A549 (cell line): ENCODE measurements around the gene ADARB1. TPM values are rescaled to one million over a fixed set of nuclear protein-coding genes. Genes with fewer than 3 reads are reported as not detected.

Experiments
- ATAC-seq, 2 experiments: fragments of 200-7000 bp in 1 of 2; fragments of >200 bp in 1 of 2; cut with Nextera tagmentation in 1 of 2; cut with Tn5 transposase in 1 of 2; 3 replicates each; pipeline versions ENCODE4 v1.8.0 to v1.9.1; 2018 to 2020; ENCODE audit warnings: mild to moderate bottlenecking in 1 of 2, moderate library complexity in 1 of 2
- CTCF ChIA-PET: fragments of 300-600 bp; sonication (Branson Sonifier 250); formaldehyde crosslinking; extraction: SDS; loops from one replicate; lab custom pipeline; 2021; ENCODE audit warnings: antibody characterized with exemption, inconsistent platforms; lab: Yijun Ruan, JAX
- POLR2A ChIA-PET: fragments of 350-600 bp; formaldehyde crosslinking; extraction: SDS; loops from one replicate; lab custom pipeline; 2021; ENCODE audit warnings: antibody characterized with exemption, inconsistent platforms; lab: Yijun Ruan, JAX
- DNase-seq, 2 experiments: peaks; one replicate each; pipeline versions ENCODE4 v3.0.0 to v3.0.0-alpha.2; 2011 to 2016; ENCODE audit warnings: low read depth in 1 of 2, low spot score in 1 of 2
- FAIRE-seq: peaks from 2 replicates; lab custom pipeline; 2011; peaks lifted over from hg19 to GRCh38; lab: Jason Lieb, UNC
- H3K27ac ChIP-seq, 2 experiments: fragments of >200 bp; sonication (Bioruptor Twin); formaldehyde crosslinking; 3 replicates each; pipeline ENCODE4 v1.5.1; 2016 to 2017
- H3K4me1 ChIP-seq: fragments of >200 bp; sonication (Bioruptor Twin); formaldehyde crosslinking; 3 replicates; pipeline ENCODE4 v1.6.1; 2016
- H3K4me2 ChIP-seq: fragments of >200 bp; sonication (Bioruptor Twin); formaldehyde crosslinking; 3 replicates; pipeline ENCODE4 v1.6.1; 2016
- H3K4me3 ChIP-seq: fragments of >200 bp; sonication (Bioruptor Twin); formaldehyde crosslinking; 3 replicates; pipeline ENCODE4 v1.5.1; 2016
- H3K9me3 ChIP-seq: fragments of >200 bp; sonication (Bioruptor Twin); formaldehyde crosslinking; 3 replicates; pipeline ENCODE4 v1.6.1; 2016
- ATOH8 ChIP-seq: fragments of 250-450 bp; sonication (Bioruptor Pico); IDR thresholded peaks from 2 replicates; pipeline ENCODE4 v1.5.0; 2020; ENCODE audit warnings: low read depth, mild to moderate bottlenecking, moderate library complexity
- CBX2 ChIP-seq: fragments of 200-600 bp; sonication (generic); IDR thresholded peaks from 2 replicates; pipeline ENCODE4 v1.6.1; 2016; ENCODE audit warnings: low read depth, mild to moderate bottlenecking, borderline replicate concordance
- CBX8 ChIP-seq: fragments of 200-600 bp; sonication (generic); IDR thresholded peaks from 2 replicates; pipeline ENCODE4 v1.6.1; 2016
- EHF ChIP-seq: fragments of 250-450 bp; sonication (Bioruptor Pico); IDR thresholded peaks from 2 replicates; pipeline ENCODE4 v1.5.0; 2020; ENCODE audit warnings: mild to moderate bottlenecking
- EHMT2 ChIP-seq: fragments of 200-600 bp; sonication (generic); IDR thresholded peaks from 2 replicates; pipeline ENCODE4 v1.6.1; 2016; ENCODE audit warnings: antibody characterized with exemption, low read depth, mild to moderate bottlenecking, moderate library complexity
- FOSB ChIP-seq: fragments of 250-450 bp; sonication (Bioruptor Pico); IDR thresholded peaks from 2 replicates; pipeline ENCODE4 v1.5.0; 2020; ENCODE audit warnings: mild to moderate bottlenecking, moderate library complexity
- FOSL2 ChIP-seq, 2 experiments: fragments of 450-650 bp in 1 of 2; fragments of >200 bp in 1 of 2; sonication (Bioruptor Twin) in 1 of 2; formaldehyde crosslinking; IDR thresholded peaks; 2 replicates each; pipeline versions ENCODE4 v1.5.0 to v1.6.1; 2016 to 2020; ENCODE audit warnings: mild to moderate bottlenecking in 1 of 2, moderate library complexity in 1 of 2
- HES2 ChIP-seq: fragments of >200 bp; sonication (Bioruptor Twin); formaldehyde crosslinking; IDR thresholded peaks from 2 replicates; pipeline ENCODE4 v1.6.1; 2016
- HMGXB4 ChIP-seq: fragments of 250-450 bp; sonication (Bioruptor Pico); IDR thresholded peaks from 2 replicates; pipeline ENCODE4 v1.5.0; 2021; ENCODE audit warnings: mild to moderate bottlenecking, moderate library complexity, borderline replicate concordance
- HOXA7 ChIP-seq: fragments of 250-450 bp; sonication (Bioruptor Pico); IDR thresholded peaks from 2 replicates; pipeline ENCODE4 v1.5.0; 2020; ENCODE audit warnings: mild to moderate bottlenecking, moderate library complexity
- HOXB5 ChIP-seq: fragments of 250-450 bp; sonication (Bioruptor Pico); IDR thresholded peaks from 2 replicates; pipeline ENCODE4 v1.5.0; 2020; ENCODE audit warnings: mild to moderate bottlenecking, moderate library complexity
- JUN ChIP-seq, 2 experiments: fragments of >200 bp; sonication (Bioruptor Twin); formaldehyde crosslinking; IDR thresholded peaks; 2 replicates in 1 of 2; 3 replicates in 1 of 2; pipeline ENCODE4 v1.6.1; 2016 to 2017
- MAZ ChIP-seq: fragments of 150-350 bp; IDR thresholded peaks from 2 replicates; pipeline ENCODE4 v1.6.1; 2014; ENCODE audit warnings: antibody characterized with exemption, low read depth, low read length, borderline replicate concordance
- NFE2L2 ChIP-seq: fragments of 150-350 bp; conservative IDR thresholded peaks from 2 replicates; pipeline ENCODE4 v1.6.1; 2014; ENCODE audit warnings: low read length
- NPAS2 ChIP-seq: fragments of 250-450 bp; sonication (Bioruptor Pico); IDR thresholded peaks from 2 replicates; pipeline ENCODE4 v1.8.0; 2022; ENCODE audit warnings: mild to moderate bottlenecking, moderate library complexity, borderline replicate concordance
- RNF2 ChIP-seq: fragments of 200-600 bp; sonication (generic); IDR thresholded peaks from 2 replicates; pipeline ENCODE4 v1.6.1; 2016; ENCODE audit warnings: low read depth, mild to moderate bottlenecking, antibody characterized with exemption, moderate library complexity, borderline replicate concordance
- SREBF2 ChIP-seq: fragments of 450-650 bp; IDR thresholded peaks from 2 replicates; pipeline ENCODE4 v1.6.1; 2014; ENCODE audit warnings: mild to moderate bottlenecking, moderate library complexity
- ZFP36 ChIP-seq: fragments of 450-650 bp; IDR thresholded peaks from 2 replicates; pipeline ENCODE4 v1.6.1; 2014; ENCODE audit warnings: borderline replicate concordance; ENCODE audit not compliant: partially characterized antibody
- WGBS: methylation state at CpG from one replicate; pipeline ENCODE4 v1.1.6; 2017; ENCODE audit errors: missing lambda C conversion rate; 5-methylcytosine and 5-hydroxymethylcytosine counted together
- polyA plus RNA-seq, 4 experiments: library from polyadenylated mRNA; depleted of rRNA in 3 of 4; stranded (reverse); fragments of >200 nt; fragmentation: RNase III in 1 of 4; extraction: RNeasy Plus Mini Kit Qiagen cat#74134 plus additional on column Dnase treatment in 1 of 4; gene quantifications; 2 replicates in 3 of 4; 3 replicates in 1 of 4; pipeline ENCODE4 v1.2.3, GENCODE V29; 2011 to 2017
- TF ChIP-seq, protein P1 (sequence below): fragments of >200 bp; sonication (Bioruptor Twin); formaldehyde crosslinking; IDR thresholded peaks from 3 replicates; pipeline ENCODE4 v1.5.1; 2016

Gene ADARB1
- polyA plus RNA-seq, 2 of the 4 experiments (the other 2 are of a cell fraction): 3.2 to 5.7 TPM

DNA sequence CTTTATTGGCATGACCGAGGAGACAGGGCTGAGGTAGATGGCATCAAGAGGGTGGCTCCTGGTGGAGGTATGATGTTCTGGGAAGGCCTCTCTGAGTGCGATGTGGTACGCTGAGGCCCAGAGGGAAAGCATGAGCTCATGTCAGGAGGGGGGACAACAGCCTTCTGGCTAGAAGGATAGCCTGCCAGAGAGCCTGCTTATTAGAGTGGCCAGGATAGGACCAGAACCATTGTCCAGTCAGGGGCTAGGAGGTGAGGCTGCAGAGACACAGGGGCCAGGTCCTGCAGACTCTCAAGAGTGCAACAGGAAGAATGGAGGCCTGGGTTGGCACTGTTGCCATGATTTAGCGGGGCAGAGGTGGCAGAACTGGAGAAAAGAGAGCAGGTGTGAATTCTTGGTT is 7.3 kb downstream of the ADARB1 start (continued):
- no peak for TF ChIP-seq JUN (IDR thresholded peaks at IDR 0.05)
- TF ChIP-seq HOXB5 (CRISPR knock-in tag): no peak
- no peak for TF ChIP-seq FOSB (CRISPR knock-in tag)

DNA sequence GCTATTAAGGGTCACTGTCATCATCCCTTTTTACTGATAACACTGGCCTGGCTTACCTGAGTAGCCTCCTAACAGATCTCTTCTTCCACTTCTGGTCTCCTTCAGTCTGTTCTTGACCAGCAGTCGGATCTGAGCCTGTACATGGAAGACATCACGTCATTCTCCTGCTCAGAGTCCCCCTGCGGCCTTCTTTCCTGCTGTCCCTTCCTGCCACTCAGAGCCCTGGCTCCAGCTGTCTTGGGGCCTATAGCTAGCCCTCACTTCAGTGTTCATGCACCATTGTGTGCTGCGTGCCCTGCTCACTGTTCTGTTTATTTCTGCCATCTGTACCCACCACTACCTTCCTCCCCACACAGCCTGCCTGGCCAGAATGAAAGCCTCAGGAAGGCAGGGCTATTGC is 8.4 kb downstream of the ADARB1 start:
- Histone ChIP-seq H3K27ac (no peak overlapping the region), H3K4me3 (no peak overlapping the region), H3K4me1 (peaks cover 4% of the 10 kb centered on the region; the same call in 1 of the 3 replicates), H3K4me2 (no peak overlapping the region), H3K9me3 (no peaks in the 10 kb centered on the region)
- POLR2A ChIA-PET: no interaction called here
- FAIRE-seq: no peak
- TF ChIP-seq HOXA7 (CRISPR knock-in tag): no peak
- no peak for TF ChIP-seq ATOH8
- TF ChIP-seq EHF (CRISPR knock-in tag): no peak
- TF ChIP-seq FOSL2 (IDR thresholded peaks at IDR 0.05): no peak
- no peak for TF ChIP-seq FOSL2 (CRISPR knock-in tag; IDR thresholded peaks at IDR 0.05)
- no peak for TF ChIP-seq CBX8
- no peak for TF ChIP-seq HMGXB4 (CRISPR knock-in tag)
- no peak for TF ChIP-seq JUN (IDR thresholded peaks at IDR 0.05)
- TF ChIP-seq CBX2: no peak
- no peak for TF ChIP-seq ZFP36
- no peak for TF ChIP-seq EHMT2
- TF ChIP-seq SREBF2: no peak
- DNase-seq: no peak
- CTCF ChIA-PET: interaction anchor here (0.6 to 1.5 kb wide), 2 partner anchors 57 to 133 kb away, joined by 3 to 5 read pairs; no protein-coding TSS in a partner anchor
- WGBS: 70% methylated on average over 4 of the region's 4 CpGs
- ATAC-seq: no peak

- POLR2A ChIA-PET: no interaction called here
- no peak overlapping the region for H3K4me2 ChIP-seq
- FAIRE-seq: no peak
- TF ChIP-seq HMGXB4 (CRISPR knock-in tag) (no peak), NPAS2 (CRISPR knock-in tag) (no peak), RNF2 (no peak), MAZ (no peak), HES2 (no peak), NFE2L2 (no peak)
- TF ChIP-seq, protein P1, sequence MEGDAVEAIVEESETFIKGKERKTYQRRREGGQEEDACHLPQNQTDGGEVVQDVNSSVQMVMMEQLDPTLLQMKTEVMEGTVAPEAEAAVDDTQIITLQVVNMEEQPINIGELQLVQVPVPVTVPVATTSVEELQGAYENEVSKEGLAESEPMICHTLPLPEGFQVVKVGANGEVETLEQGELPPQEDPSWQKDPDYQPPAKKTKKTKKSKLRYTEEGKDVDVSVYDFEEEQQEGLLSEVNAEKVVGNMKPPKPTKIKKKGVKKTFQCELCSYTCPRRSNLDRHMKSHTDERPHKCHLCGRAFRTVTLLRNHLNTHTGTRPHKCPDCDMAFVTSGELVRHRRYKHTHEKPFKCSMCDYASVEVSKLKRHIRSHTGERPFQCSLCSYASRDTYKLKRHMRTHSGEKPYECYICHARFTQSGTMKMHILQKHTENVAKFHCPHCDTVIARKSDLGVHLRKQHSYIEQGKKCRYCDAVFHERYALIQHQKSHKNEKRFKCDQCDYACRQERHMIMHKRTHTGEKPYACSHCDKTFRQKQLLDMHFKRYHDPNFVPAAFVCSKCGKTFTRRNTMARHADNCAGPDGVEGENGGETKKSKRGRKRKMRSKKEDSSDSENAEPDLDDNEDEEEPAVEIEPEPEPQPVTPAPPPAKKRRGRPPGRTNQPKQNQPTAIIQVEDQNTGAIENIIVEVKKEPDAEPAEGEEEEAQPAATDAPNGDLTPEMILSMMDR: no peak
- TF ChIP-seq, all 56 proteins: peak for 0
- CTCF ChIA-PET: interaction anchor here (0.7 kb wide), 1 partner anchor 44 kb away, joined by 3 read pairs; no protein-coding TSS in a partner anchor
- ATAC-seq: no peak
- DNase-seq: no peak
- H3K4me3 ChIP-seq: no peak overlapping the region
- peaks cover 4% of the 10 kb centered on the region; the same call in 1 of the 3 replicates for H3K4me1 ChIP-seq
- 91% methylated on average over 7 of the region's 7 CpGs for WGBS
- H3K9me3 ChIP-seq: no peaks in the 10 kb centered on the region
- H3K27ac ChIP-seq: no peak overlapping the region
These were observed 9.7 kb downstream of the ADARB1 start for GRCh38 chr21:45084121-45084520.
